ENCODE data around the gene OTUD5. TPM values are rescaled to one million over a fixed set of nuclear protein-coding genes. Genes with fewer than 3 reads are reported as not detected.

The OTUD5 gene, protein sequence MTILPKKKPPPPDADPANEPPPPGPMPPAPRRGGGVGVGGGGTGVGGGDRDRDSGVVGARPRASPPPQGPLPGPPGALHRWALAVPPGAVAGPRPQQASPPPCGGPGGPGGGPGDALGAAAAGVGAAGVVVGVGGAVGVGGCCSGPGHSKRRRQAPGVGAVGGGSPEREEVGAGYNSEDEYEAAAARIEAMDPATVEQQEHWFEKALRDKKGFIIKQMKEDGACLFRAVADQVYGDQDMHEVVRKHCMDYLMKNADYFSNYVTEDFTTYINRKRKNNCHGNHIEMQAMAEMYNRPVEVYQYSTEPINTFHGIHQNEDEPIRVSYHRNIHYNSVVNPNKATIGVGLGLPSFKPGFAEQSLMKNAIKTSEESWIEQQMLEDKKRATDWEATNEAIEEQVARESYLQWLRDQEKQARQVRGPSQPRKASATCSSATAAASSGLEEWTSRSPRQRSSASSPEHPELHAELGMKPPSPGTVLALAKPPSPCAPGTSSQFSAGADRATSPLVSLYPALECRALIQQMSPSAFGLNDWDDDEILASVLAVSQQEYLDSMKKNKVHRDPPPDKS
- total RNA-seq (2021): 62.5 and 62.6 TPM in 2 replicates
- long read RNA-seq, partial matches to known transcripts: 6 of 18 reads
- long read RNA-seq, other reads (novel, unspliced or antisense): 9 of 18 reads

DNA sequence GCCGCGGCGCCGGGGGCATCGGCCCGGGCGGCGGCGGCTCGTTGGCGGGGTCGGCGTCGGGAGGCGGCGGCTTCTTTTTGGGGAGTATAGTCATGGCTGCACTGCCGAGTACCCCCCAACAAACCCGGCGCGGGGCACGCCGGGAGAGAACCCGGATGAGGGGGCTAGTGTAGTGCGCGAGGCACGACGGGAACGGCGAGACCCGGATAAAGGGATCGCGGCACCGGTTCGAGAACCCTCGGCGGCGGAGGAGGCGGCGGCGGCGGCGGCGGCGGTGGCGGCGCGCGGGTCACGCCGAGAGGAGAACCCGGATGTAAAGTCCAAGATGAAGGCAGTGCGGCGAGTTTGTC, at the start of gene OTUD5:
TSS of gene OTUD5 (minus strand) at position 131 of the 350 bp plus-strand sequence. CDS start at position 94, 37 bp downstream.
- no peak within 1 kb of the TSS for H3T11ph ChIP-seq (ENCODE audit: low read length)
- H2AFZ ChIP-seq (ENCODE audit: low read length): no peak within 1 kb of the TSS
- no peak within 1 kb of the TSS for H2BK120ac ChIP-seq (ENCODE audit: low read depth, low read length, poor library complexity, severe bottlenecking)
- peaks cover 11 to 54% (median 28%) of the 10 kb centered on the region in 3 experiments for H3K36me3 Mint-ChIP-seq (ENCODE audit: insufficient read depth in 1 of 3, low read depth in 3 of 3)
- H4K8ac ChIP-seq (replicated peaks; ENCODE audit: insufficient read length, low read depth, low read length): no peak within 1 kb of the TSS
- H3K56ac ChIP-seq (ENCODE audit: insufficient read length, low read depth, low read length): no peak within 1 kb of the TSS
- WGBS (ENCODE audit: extremely low coverage, insufficient read length, low lambda C conversion rate): no CpG with 5 or more reads among the region's 53 CpGs
- peak within 1 kb of the TSS; percentile 86 for H2BK5ac ChIP-seq (ENCODE audit: insufficient read length, low read length)
- peaks cover 6% of the 10 kb centered on the region for H3K23me2 ChIP-seq (ENCODE audit: insufficient read length, low read depth, low read length, poor library complexity, severe bottlenecking)
- no peak within 1 kb of the TSS for H2BK12ac ChIP-seq (ENCODE audit: insufficient read length, low read depth, low read length)
- TF ChIP-seq, protein P1, sequence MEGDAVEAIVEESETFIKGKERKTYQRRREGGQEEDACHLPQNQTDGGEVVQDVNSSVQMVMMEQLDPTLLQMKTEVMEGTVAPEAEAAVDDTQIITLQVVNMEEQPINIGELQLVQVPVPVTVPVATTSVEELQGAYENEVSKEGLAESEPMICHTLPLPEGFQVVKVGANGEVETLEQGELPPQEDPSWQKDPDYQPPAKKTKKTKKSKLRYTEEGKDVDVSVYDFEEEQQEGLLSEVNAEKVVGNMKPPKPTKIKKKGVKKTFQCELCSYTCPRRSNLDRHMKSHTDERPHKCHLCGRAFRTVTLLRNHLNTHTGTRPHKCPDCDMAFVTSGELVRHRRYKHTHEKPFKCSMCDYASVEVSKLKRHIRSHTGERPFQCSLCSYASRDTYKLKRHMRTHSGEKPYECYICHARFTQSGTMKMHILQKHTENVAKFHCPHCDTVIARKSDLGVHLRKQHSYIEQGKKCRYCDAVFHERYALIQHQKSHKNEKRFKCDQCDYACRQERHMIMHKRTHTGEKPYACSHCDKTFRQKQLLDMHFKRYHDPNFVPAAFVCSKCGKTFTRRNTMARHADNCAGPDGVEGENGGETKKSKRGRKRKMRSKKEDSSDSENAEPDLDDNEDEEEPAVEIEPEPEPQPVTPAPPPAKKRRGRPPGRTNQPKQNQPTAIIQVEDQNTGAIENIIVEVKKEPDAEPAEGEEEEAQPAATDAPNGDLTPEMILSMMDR (conservative IDR thresholded peaks at IDR 0.05): no peak
- H2BK20ac ChIP-seq (ENCODE audit: low read depth, low read length, poor library complexity, severe bottlenecking): no peak within 1 kb of the TSS
- H2AK5ac ChIP-seq (ENCODE audit: insufficient read length, low read length): no peak within 1 kb of the TSS
- H3K4me1 ChIP-seq (ENCODE audit: insufficient read depth, low read length): peaks cover 2% of the 10 kb centered on the region; the same call in 1 of the 2 replicates
- peak within 1 kb of the TSS; percentile 86 for H3K4me2 ChIP-seq (ENCODE audit: insufficient read depth, insufficient read length, low read length)
- no peak within 1 kb of the TSS for H3K23ac ChIP-seq (ENCODE audit: insufficient read length, low read depth, low read length)
- H3K79me1 ChIP-seq (ENCODE audit: insufficient read depth, low read depth, low read length, poor library complexity, severe bottlenecking): peaks cover 18% of the 10 kb centered on the region
- peak within 1 kb of the TSS; percentile 100 for H3K27ac Mint-ChIP-seq
- H4K5ac ChIP-seq (ENCODE audit: insufficient read length, low read depth, low read length): no peak within 1 kb of the TSS
- H2BK15ac ChIP-seq (ENCODE audit: low read depth, low read length): no peak within 1 kb of the TSS
- H3K27me3 Mint-ChIP-seq (ENCODE audit: low read depth): peaks cover 1% of the 10 kb centered on the region
- no peaks in the 10 kb centered on the region for H3K9me3 ChIP-seq (ENCODE audit: control insufficient read depth, low read depth, low read length)
- H3K4ac ChIP-seq (ENCODE audit: low read depth, low read length): no peak within 1 kb of the TSS
- peaks cover 77 to 78% of the 10 kb centered on the region in 2 experiments for H3K9me3 Mint-ChIP-seq
- H3K9ac ChIP-seq (ENCODE audit: extremely low read depth, insufficient read length, low read length): peak within 1 kb of the TSS; percentile 91
- peak within 1 kb of the TSS; percentile 97 to 99 for H3K4me3 Mint-ChIP-seq
- H4K91ac ChIP-seq (ENCODE audit: insufficient read length, low read depth, low read length): no peak within 1 kb of the TSS
- no peaks in the 10 kb centered on the region for H3K27me3 ChIP-seq (ENCODE audit: insufficient read depth, low read length)
- DNase-seq: no peak
- peaks cover 3% of the 10 kb centered on the region for H4K20me1 ChIP-seq (ENCODE audit: control insufficient read depth, insufficient read depth, insufficient read length)
- peak within 1 kb of the TSS; percentile 92 for H3K27ac ChIP-seq (ENCODE audit: insufficient read length, low read depth, low read length)
- peaks cover 0 to 16% of the 10 kb centered on the region in 2 experiments; a peak in 2 of 4 replicates for H3K4me1 Mint-ChIP-seq
- peaks cover 26% of the 10 kb centered on the region; the same call in 1 of the 2 replicates for H3K79me2 ChIP-seq (ENCODE audit: insufficient read depth, low read length)
- peak within 1 kb of the TSS; percentile 92 for H3K18ac ChIP-seq (ENCODE audit: insufficient read length, low read depth, low read length)
- peak within 1 kb of the TSS; percentile 85 for H3K14ac ChIP-seq (ENCODE audit: insufficient read depth, low read length)
